HUES6 (cell line): ENCODE data around the gene SHISA3.

Experiments used
- H3K27ac ChIP-seq: 2 replicates; pipeline ENCODE4 v1.7.0; 2013; ENCODE audit warnings: low read depth, mild to moderate bottlenecking, low read length, inconsistent platforms
- H3K27me3 ChIP-seq: 2 replicates; pipeline ENCODE4 v1.6.1; 2013; ENCODE audit warnings: low read length; ENCODE audit not compliant: control insufficient read depth, insufficient read depth
- H3K36me3 ChIP-seq: 2 replicates; pipeline ENCODE4 v1.6.1; 2013; ENCODE audit warnings: low read length; ENCODE audit not compliant: control insufficient read depth, insufficient read depth
- H3K4me1 ChIP-seq: 2 replicates; pipeline ENCODE4 v1.6.1; 2013; ENCODE audit warnings: low read length; ENCODE audit not compliant: control insufficient read depth, insufficient read depth
- H3K4me3 ChIP-seq: 2 replicates; pipeline ENCODE4 v1.5.1; 2013; ENCODE audit warnings: low read depth, low read length
- H3K9ac ChIP-seq: one replicate; pipeline ENCODE4 v1.6.1; 2013; ENCODE audit warnings: mild to moderate bottlenecking, low read length
- H3K9me3 ChIP-seq: 2 replicates; pipeline ENCODE4 v1.6.1; 2013; ENCODE audit warnings: low read depth, low read length; ENCODE audit not compliant: control insufficient read depth, insufficient read depth

SHISA3 gene

GRCh38 chr4:42412251-42412650, 15.0 kb downstream of the SHISA3 start:
- no peaks in the 10 kb centered on the region for H3K36me3 ChIP-seq
- H3K4me3 ChIP-seq = no peak overlapping the region
- no peak overlapping the region for H3K9ac ChIP-seq
- peaks cover 6% of the 10 kb centered on the region; the same call in 1 of the 2 replicates for H3K27me3 ChIP-seq
- H3K27ac ChIP-seq = no peak overlapping the region
- peaks cover 28% of the 10 kb centered on the region for H3K4me1 ChIP-seq
- H3K9me3 ChIP-seq = no peaks in the 10 kb centered on the region

- Histone ChIP-seq H3K27me3 (peaks cover 6% of the 10 kb centered on the region; the same call in 1 of the 2 replicates), H3K4me3 (no peak overlapping the region), H3K9me3 (no peaks in the 10 kb centered on the region), H3K9ac (no peak overlapping the region), H3K27ac (no peak overlapping the region), H3K4me1 (peaks cover 16% of the 10 kb centered on the region), H3K36me3 (no peaks in the 10 kb centered on the region)
Measured at GRCh38 chr4:42415281-42415680, 18.0 kb downstream of the SHISA3 start.

DNA sequence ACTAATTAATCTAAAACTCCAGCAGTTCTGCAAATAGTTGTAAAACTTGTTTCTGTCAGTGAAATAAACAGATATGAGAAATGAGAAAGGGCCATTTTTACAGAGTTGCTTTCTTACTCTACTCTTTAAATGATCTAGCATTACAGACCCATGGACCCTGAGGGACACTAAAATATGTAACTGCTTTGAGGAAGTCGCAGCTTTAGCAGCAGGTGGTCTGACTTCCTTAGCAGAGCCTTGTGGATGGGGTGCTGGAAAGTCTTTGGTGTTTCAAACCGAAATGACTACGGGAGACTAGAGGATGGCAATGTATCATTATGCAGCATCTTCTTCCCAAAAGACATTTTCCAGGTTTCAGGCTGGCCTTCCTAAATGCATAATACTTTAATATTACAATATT, 18.7 kb downstream of the SHISA3 start:
- Histone ChIP-seq H3K4me3 (no peak overlapping the region), H3K4me1 (peaks cover 12% of the 10 kb centered on the region; the same call in 1 of the 2 replicates), H3K36me3 (no peaks in the 10 kb centered on the region), H3K9me3 (no peaks in the 10 kb centered on the region), H3K9ac (no peak overlapping the region), H3K27ac (no peak overlapping the region), H3K27me3 (peaks cover 6% of the 10 kb centered on the region; the same call in 1 of the 2 replicates)

DNA sequence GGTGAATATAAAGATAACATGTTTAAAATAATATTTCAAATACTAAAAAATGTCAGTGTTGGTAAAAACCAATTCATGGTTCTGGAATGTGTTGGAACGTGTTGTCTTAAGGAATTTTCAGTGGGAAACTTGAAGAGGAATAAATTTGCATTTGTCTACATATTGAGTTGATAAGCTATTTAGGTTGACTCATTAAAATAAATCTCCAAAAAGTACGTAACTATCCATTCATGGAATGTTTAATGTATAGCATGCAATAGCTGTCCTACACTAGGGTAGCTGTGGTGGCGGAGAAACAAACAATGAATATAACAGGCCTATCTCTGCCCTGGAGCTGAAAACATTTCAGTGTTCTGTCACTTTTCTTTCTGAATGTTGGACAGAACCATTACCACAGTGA, 20.3 kb downstream of the SHISA3 start:
- H3K9ac ChIP-seq = no peak overlapping the region
- H3K4me3 ChIP-seq = no peak overlapping the region
- H3K27ac ChIP-seq = no peak overlapping the region
- no peaks in the 10 kb centered on the region for H3K9me3 ChIP-seq
- peaks cover 12% of the 10 kb centered on the region; the same call in 1 of the 2 replicates for H3K4me1 ChIP-seq
- no peaks in the 10 kb centered on the region for H3K36me3 ChIP-seq
- peaks cover 6% of the 10 kb centered on the region; the same call in 1 of the 2 replicates for H3K27me3 ChIP-seq

- Histone ChIP-seq H3K4me1 (peaks cover 18% of the 10 kb centered on the region), H3K9me3 (no peaks in the 10 kb centered on the region), H3K4me3 (no peak overlapping the region), H3K36me3 (no peaks in the 10 kb centered on the region), H3K27me3 (peaks cover 6% of the 10 kb centered on the region; the same call in 1 of the 2 replicates), H3K9ac (no peak overlapping the region), H3K27ac (no peak overlapping the region)
Measured at GRCh38 chr4:42420140-42420539, 22.9 kb downstream of the SHISA3 start.

GRCh38 chr4:42425146-42426065, 28.1 kb downstream of the SHISA3 start:
- H3K9ac ChIP-seq = no peak overlapping the region
- H3K9me3 ChIP-seq = no peaks in the 10 kb centered on the region
- H3K4me3 ChIP-seq = no peak overlapping the region
- H3K4me1 ChIP-seq = peaks cover 40% of the 10 kb centered on the region
- peak overlapping the region; percentile 54; the same call in 1 of the 2 replicates for H3K27ac ChIP-seq
- H3K36me3 ChIP-seq = no peaks in the 10 kb centered on the region
- H3K27me3 ChIP-seq = peaks cover 17% of the 10 kb centered on the region; the same call in 1 of the 2 replicates

DNA sequence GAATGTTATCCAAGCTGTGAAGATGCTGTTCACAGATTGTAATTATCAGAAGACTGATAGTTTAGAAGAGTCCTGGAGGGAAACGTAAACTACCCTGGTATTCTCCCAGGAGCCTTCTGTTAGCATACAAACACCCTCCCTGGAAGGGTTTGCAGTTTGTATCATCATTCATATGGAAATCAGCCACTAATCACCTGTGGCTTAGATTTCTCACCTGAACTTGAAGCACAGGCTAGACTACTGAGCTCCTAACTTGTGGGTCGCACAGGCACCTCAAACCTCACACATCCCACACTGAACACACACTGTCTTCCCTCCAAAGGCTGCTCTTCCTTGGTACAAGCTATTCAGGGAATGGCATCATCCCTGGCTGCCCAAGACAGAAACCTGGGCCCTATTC, 30.7 kb downstream of the SHISA3 start:
- H3K9me3 ChIP-seq = no peaks in the 10 kb centered on the region
- peaks cover 40% of the 10 kb centered on the region for H3K4me1 ChIP-seq
- H3K4me3 ChIP-seq = no peak overlapping the region
- no peak overlapping the region for H3K9ac ChIP-seq
- H3K27me3 ChIP-seq = peaks cover 17% of the 10 kb centered on the region; the same call in 1 of the 2 replicates
- no peak overlapping the region for H3K27ac ChIP-seq
- no peaks in the 10 kb centered on the region for H3K36me3 ChIP-seq

DNA sequence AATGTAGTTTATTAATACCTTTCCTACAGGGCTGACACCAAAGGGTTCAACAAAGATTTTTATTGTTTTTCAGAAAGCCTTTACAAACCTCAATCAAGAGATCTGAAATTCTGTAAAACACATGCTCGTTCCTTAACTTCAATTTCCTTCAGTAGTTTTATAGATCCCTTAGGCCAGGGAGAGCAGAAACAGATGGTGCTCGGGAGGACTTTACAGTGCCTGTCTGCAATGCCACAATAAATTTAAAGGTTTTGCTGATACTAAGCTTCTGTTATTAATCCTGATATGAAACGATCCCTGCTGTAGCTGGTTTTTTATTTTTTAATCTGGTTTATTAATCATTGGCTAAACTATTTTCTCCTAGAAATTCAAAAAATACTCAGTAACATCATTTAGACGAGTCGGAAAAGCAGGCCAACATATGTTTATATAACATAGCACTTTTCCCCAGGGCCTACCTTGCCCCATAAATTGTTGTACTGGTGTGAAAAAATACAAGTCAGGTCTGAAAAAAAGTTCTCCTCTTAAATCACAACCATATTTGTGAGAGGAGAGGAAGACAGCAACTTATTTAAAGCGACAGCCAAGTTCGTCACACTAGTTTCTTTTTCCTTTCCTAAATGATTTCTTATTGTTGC, 39.8 kb downstream of the SHISA3 start:
- Histone ChIP-seq H3K27ac (no peak overlapping the region), H3K9me3 (no peaks in the 10 kb centered on the region), H3K4me3 (no peak overlapping the region), H3K36me3 (no peaks in the 10 kb centered on the region), H3K27me3 (no peaks in the 10 kb centered on the region), H3K4me1 (no peaks in the 10 kb centered on the region; the same call in 1 of the 2 replicates), H3K9ac (no peak overlapping the region)

GRCh38 chr4:42440083-42440482, 42.8 kb downstream of the SHISA3 start:
- no peaks in the 10 kb centered on the region; the same call in 1 of the 2 replicates for H3K4me1 ChIP-seq
- no peak overlapping the region for H3K27ac ChIP-seq
- H3K27me3 ChIP-seq = no peaks in the 10 kb centered on the region
- no peaks in the 10 kb centered on the region for H3K9me3 ChIP-seq
- H3K9ac ChIP-seq = no peak overlapping the region
- H3K4me3 ChIP-seq = no peak overlapping the region
- no peaks in the 10 kb centered on the region for H3K36me3 ChIP-seq

GRCh38 chr4:42442601-42443000, 45.3 kb downstream of the SHISA3 start:
- H3K4me1 ChIP-seq = no peaks in the 10 kb centered on the region; the same call in 1 of the 2 replicates

DNA sequence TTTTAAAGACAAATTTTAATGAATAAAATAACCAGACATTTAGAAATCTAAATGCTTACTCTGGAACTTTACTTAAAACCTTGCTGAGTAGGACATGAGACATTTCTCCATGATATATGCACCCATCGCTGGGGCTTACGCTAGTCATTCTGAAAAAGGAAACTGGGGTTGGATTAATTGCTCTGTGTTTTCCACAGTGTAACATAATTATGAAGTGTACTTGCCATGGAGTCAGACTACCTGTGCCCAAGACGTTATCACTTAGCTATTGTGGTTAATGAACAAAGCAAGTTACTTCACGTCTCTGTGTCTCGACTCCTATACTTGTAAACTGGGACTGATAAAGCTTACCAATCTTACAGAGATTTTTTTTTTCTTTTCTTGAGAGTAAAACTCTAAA, 47.8 kb downstream of the SHISA3 start:
- H3K27ac ChIP-seq = no peak overlapping the region
- H3K4me3 ChIP-seq = no peak overlapping the region
- no peaks in the 10 kb centered on the region for H3K4me1 ChIP-seq
- H3K9me3 ChIP-seq = no peaks in the 10 kb centered on the region
- no peaks in the 10 kb centered on the region for H3K36me3 ChIP-seq
- H3K27me3 ChIP-seq = no peaks in the 10 kb centered on the region
- no peak overlapping the region for H3K9ac ChIP-seq

More at GRCh38 chr4:42442601-42443000, 45.3 kb downstream of the SHISA3 start:
- Histone ChIP-seq H3K9me3 (no peaks in the 10 kb centered on the region), H3K27ac (no peak overlapping the region), H3K36me3 (no peaks in the 10 kb centered on the region), H3K9ac (no peak overlapping the region), H3K27me3 (no peaks in the 10 kb centered on the region), H3K4me3 (no peak overlapping the region)
